Hindlimb muscle (tissue), 1 donor: ENCODE measurements around the gene ATPAF1. TPM values are rescaled to one million over a fixed set of nuclear protein-coding genes. Genes with fewer than 3 reads are reported as not detected.

Source experiments
- DNase-seq: peaks from one replicate; pipeline ENCODE4 v3.0.0-alpha.2; 2013
- polyA plus RNA-seq: library from polyadenylated mRNA; unstranded; fragments of 120-200 nt; gene quantifications from one replicate; pipeline ENCODE4 v1.2.1, GENCODE V29; 2013; ENCODE audit not compliant: insufficient read length

Gene ATPAF1
- polyA plus RNA-seq, 1 donor: 51.7 TPM

DNA sequence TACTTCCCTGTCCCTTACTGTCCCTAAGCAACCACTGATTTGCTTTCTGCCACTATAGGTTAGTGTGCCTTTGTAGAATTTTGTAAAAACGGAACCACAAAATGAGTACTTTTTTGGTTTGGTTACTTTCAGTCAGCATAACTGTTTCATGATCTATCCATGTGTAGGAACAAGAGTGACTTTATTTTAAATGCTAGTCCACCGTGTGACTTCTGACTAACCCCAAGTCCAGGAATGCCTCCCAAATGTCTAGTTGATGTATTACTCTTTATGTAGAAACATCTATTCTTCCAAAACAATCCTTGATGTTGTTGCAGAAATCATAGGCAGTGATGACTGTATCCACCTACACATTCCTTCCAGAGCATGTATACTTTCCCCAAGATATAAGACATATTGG is 21.3 kb downstream of the ATPAF1 start:
- DNase-seq: no peak

DNA sequence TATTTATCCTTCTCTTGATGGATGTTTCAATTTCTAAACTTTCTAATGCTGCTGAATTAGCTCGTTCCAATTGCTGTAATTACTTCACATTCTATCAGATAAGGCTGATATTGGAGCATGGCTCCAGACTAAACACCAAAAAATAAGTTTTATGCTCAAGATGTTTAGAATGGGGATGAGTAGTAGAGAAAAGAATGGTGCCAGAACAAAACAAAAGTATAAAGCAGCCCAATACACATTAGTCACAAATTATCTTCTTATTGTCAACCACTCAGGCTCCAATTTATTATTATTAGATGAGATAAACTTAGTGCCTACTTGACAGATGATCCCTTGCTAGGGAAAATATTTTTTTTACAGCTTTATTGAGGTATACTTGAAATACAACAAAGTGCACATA is 21.8 kb downstream of the ATPAF1 start:
- no peak for DNase-seq

DNA sequence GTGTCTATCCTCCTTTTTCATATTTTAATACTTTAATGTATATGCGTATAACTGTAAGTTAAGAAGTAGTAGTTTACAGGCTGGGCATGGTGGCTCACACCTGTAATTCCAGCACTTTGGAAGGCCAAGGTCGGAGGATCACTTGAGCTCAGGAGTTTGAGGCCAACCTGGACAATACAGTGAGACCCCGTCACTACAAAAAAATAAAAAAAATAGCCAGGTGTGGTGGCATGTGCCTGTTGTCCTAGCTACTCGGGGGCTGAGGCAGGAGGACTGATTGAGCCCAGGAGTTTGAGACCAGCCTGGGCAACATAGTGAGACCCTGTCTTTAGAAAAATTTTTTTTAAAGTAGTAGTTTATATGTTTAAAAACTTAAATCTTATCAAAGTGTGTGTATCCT is 22.3 kb downstream of the ATPAF1 start:
- DNase-seq: no peak

DNA sequence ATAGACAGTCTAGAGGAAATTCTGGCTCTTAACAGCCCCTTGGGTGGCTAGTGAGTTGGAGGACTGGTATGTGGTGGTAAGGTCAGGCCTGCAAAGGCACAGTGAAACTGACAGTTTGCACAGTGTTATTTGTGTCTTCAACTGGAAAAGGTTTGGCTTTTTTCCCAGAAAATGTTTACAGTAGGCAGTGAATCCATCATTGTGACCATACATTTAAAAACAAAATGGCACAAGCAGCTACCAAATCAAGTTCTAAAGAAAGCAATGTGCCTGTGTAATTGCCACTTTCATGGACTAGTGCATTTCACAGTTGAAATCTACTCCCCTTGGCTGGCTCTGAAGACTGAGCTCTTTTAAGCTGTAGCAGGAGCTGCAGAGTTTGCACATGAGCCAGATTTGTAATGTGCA is 24.8 kb downstream of the ATPAF1 start:
- DNase-seq: no peak

DNA sequence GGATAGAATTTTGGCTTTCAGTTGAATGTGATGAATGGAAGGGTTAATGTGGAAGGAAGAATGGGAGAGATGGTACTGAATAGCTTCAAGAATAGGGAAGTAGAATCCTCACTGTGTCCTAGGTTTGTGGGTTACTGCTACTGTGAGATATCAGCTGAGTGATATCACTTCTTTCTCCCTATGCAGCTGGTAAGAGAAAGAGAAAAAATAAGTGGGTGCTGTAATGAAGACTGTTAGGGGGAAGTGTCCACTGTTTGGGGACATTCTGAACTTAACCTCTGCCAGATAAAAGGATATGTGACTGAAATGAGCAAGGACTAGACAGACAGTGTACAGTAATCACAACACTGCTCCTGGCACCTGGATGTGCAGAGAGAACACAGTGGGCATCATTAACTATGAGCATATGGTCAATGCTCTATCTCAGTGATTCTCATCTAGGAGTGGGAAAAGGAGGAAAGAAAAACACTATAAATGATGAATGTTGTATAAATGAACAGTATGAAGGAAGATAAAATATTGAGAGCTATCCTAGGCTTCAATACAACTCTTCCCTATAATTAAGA is 26.0 kb downstream of the ATPAF1 start:
- no peak for DNase-seq

DNA sequence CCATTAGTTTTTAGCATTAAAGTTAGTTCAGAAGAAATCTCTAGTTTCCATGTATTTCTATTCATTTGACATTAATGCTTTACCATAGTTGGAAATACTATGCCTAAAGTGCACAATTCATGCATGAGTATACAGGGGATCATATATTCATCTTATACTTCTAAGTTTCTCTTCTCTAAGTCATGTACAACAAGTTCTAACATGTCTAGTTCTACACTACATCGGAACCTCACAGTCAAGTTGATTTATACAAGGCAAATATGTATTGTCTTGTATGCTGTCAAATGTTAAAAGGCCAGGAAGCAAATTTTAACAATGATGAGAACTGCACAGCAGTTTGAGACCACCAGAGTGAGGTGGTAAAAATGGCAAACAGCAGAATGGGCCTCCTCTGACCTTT is 28.6 kb downstream of the ATPAF1 start:
- no peak for DNase-seq

DNA sequence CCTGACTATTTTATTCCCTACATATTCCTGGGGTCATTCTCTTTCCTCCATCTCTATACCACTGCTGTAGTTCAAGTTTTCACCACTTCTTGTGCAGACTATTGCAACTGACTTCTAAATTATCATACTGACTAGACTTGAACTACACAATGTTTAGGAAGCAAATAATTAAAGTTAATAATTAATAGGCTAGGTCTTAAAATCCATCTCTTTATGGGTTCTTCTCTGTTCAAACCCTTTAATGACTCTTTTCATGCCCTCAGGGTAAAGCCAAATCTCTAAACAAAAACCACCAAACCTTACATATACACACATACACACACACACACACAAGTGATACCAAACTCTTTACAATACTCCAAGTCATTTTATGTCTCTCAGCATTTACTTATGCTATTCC is 29.2 kb downstream of the ATPAF1 start:
- DNase-seq: no peak

DNA sequence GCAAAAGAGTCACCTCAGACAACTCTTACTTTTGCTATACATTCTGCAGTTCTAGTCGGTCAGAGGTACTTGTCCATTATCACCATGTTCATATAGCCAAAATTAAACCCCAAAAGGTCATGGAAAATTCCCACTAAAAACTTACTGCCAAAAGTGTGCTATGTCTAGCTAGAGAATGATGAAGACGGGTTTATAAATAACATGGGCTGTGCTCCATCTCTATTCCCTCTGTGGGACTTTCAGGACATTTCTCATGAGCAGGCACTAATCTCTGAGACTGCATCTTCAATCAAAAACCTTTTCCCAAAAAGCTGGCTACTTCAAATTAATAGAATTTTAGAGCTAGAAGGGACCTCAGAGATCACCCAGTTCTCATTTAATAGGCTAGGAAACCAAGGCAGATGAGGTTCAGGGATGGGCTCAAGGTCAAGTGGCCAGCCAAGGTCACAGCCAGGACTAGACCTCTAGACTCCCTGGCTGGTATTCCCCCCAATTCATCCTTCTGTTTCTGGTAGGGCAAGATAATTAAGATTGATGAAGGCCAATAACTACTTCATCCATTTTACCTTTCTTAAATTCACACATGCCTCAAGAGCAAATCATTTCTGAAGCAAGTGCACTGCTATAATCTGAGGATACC is 30.6 kb downstream of the ATPAF1 start:
- DNase-seq: no peak

DNA sequence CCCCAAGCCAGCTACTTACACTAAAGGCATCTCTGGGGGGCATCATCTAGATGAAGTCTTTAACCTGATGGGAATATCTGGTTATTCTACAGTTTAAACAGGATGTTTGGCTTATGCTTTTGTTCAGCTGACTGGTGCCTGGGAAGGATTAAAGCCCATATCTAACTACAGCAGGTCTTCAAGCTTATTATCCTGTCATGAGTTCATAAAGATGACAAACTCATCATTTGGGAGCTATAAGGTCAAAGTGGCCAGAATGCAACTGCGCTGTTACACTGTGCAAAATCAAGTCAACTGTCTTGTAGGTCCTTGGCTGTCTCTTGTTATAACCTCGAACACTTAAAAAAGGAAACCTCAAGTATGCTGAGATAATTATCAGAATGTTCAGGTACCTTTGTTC is 33.0 kb downstream of the ATPAF1 start:
- no peak for DNase-seq

DNA sequence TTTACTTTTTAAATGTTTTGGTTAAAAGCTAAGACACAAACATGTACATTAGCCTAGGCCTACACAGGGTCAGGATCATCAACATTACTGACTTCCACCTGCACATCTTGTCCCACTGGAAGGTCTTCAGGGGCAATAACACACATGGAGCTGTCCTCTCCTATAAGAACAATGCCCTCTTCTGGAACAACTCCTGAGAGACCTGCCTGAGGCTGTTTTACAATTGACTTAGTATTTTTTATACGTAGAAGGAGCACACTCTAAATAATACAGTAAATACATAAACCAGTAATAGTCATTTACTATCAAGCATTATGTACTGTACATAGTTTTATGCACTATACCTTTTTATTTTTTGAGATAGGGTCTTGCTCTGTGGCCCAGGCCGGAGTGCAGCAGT is 37.4 kb downstream of the ATPAF1 start:
- DNase-seq: no peak

DNA sequence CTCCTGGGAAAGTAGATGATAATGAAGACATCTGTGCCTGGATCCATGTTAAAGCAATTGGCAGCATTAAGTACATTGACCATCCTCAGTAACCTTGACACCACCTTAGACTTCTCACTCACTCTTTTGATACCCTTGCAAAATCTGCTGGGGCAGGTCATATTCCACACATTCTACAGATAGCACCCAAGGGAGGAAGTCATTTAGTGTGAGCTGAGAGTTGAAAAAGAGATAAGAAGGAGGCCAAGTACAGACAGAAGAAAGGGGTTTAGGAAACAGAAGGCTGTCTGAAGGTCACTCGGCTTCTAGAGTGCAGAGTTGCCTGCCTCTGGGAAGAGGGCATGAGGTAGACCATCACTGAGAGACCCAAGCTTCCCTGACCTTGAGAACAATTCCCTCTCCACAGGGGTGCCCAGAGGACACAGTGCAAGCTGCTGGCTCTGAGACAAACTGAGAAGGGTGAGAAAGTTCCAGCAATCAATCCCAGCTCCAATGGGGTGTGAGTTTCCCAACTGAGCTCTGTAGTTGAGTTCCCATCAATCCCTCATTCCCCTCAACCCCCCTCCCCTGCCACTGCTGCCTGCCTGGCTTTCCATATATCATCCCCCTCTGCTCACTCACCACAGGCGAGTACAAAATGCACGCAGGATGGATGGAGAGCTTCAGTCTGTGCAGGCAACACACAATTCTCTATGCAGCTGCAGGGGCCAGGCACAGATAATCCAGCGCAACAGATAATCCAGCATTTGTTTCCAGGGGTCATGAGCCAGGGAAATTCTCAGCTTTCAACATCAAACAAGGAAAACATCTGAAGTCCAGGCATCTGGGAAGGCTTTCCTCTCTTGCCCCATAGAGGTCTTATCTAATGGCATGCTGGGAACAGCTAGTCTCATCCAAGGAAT is 44.2 kb downstream of the ATPAF1 start:
- no peak for DNase-seq

DNA sequence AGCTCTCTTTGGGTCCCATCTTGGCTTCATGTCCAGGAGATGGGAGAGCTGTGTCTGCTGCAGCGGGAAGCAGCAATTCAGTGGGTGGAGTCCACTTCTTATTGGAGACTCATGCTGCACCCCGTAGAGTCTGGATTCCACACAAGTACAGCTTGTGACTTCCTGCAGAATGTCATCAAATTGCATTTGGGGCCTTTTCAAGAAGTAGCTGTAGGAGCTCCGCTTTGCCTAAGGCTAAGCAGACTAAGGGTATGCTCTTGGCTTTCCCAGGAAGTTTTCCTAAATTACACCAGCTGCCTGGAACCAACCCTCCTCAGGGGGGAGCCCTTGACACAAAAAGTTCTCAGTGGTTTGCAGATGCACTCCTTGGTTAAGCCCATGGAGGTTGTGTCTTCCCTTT is 45.8 kb downstream of the ATPAF1 start:
- DNase-seq: no peak

DNA sequence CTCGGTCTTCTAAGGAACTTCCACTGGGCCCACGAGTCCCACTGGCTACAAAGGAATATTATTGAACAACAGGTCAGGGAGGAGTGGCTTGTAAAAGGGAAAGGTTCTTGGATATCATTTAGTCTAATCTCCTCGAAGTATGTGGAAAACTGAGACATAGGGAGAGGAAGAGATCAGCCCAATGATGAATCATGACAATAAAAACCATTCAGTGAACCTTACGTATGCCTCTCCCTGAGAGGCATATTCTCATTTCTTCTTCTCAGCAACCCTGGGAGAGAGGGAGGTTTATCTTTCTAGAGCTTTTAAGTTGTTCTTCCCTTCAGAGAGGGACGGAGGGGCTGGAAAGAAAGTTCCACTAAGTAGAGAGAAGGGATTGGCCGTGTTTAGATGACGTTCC is 46.2 kb downstream of the ATPAF1 start:
- DNase-seq: no peak

DNA sequence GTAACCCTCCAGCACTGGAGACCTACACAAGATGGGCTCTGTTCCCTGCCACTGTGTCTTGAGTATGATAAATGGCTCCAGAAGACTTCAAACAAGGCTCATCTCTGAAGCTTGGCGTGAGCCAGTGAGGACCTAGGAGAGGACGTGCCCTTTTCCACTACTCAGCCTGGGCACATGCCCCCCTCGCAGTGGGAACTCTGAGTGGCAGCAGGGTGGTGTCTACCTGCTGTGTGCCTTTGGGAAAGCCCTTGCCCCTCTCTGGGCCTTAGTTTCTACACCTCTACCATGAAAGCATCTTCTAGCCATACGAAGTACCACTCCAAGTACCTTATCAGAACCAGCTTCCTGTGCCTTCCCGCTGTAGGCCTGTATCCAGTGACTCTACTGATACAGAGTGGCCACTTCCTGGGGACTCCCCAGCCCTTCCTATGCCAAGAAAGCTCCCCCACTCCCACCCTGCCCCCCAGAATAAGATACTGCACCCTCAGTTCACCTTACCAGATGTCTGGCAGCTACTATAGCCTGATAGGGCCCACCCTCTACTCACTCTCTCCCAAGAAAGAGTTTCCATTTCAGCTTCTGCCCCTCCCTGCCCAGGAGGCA is 48.4 kb downstream of the ATPAF1 start:
- no peak for DNase-seq

DNA sequence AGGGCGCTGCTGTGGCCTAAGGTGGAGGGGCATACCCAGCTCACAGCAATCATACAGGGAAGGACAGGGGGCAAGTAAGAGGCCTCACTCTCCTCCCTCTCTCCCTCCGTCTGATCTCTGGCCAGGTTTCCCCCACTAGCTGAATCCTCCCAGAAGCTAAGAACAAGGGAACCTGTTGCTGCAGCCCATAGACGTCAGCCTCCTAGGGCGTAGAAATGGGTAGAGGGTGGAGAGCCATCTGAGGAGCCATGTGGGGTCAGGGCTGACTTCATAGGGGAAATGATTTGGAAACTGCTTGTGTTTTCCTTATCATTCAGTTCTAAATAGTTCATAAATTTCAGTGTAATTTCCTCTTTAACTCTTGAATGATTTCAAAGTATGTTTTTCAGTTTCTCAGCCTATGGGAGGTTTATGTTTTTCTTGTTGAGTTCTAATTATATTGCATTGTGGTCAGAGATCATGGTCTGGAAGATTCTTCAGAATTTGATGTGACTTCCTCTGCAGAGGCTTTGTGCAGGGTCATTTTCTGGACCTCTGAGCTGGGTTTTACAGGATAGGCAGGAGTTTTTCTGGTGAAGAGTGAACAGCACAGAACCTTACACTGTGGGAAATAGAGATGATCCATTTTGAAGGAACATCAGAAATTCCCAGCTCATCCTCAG is 49.3 kb downstream of the ATPAF1 start:
- DNase-seq: no peak

DNA sequence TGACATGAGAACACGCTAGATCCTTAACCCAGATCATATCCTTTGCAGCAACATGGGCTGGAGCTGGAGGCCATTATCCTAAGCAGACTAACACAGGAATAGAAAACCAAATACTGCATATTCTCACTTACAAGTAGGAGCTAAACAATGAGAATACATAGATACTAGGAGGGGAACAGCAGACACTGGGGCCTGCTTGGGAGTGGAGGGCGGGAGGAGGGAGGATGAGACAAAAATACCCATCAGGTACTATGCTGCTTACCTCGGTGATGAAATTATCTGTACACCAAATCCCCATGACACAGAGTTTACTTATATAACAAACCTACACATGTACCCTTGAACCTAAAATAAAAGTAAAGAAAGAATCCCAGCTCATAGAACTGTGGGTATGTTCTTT is 50.3 kb downstream of the ATPAF1 start:
- DNase-seq: no peak

DNA sequence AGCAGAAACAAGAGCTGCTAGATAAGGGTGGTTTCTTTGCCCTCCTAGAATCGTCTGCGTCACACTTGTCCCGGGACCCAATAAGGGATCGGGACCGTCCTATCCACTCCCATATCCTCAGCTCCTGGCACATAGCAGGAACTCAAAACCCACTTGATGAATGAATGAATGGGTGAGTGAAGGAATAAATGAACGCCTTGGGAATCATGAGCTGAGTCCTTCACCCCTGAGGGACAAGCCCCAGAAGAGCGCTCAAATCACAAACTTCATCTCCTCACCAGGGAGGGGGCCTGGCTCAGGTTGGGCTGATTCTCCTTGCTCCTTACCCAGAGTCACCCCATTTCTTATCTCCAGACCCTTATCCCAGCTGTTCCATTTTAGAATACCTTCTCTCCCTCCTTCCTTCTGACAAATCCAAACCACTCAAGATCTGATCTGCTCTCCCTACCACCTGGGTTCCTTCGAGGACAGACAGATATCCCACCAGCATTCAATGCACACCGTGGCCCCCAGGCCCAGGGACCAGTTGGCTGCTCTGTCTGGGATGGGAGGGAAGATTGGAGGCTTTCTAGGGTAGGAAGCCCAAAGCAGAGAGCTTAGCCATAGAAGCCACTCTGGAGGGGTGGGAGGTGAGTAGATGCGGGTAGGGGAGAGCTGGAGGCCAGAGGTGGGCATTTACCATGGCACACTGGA is 50.9 kb downstream of the ATPAF1 start:
- no peak for DNase-seq

DNA sequence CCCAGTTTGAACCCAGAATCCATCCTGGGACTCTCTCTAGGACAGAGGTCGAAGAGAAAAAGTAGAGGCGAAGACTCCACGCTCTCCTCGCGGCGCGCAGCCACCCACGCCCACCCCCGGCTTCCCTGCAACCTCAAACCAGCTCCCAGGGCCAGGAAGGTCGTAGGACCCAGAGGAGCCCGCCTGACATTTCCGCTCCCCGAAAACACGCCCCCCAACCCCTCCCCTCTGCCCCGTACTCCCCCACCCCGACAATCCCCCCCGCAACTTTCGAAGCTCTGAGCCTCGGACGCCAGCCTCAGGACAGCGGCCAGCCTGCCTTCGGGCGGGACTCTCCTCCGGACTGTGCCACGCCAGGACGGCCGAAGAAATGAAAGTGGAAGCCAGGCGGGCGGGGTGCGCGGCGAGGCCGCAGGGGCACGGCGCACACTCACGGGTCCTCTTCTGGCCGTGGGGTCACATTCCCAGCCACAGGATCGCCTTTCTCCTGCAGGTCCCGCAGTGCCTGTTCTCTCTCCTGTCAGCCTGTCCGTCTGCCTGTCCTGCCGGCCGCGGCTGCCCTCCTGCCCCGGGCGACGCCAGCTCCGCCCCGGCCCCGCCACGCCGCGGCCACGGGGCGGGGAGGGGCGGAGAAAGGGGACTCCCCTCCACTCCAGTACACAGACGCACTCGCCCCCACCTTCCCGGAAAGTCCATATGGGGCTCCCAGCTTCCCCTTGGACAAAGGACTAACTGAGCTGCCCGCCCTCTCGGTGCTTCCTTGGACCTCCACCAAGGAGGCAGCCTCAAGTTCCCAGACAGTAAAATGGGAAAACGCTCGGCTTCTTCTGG is 51.7 kb downstream of the ATPAF1 start, which contains the start of gene MOB3C:
TSS of gene MOB3C (minus strand) at position 535 of the 831 bp plus-strand sequence. CDS start 3,490 bp downstream, outside the sequence.
- DNase-seq: peak; percentile 89

DNA sequence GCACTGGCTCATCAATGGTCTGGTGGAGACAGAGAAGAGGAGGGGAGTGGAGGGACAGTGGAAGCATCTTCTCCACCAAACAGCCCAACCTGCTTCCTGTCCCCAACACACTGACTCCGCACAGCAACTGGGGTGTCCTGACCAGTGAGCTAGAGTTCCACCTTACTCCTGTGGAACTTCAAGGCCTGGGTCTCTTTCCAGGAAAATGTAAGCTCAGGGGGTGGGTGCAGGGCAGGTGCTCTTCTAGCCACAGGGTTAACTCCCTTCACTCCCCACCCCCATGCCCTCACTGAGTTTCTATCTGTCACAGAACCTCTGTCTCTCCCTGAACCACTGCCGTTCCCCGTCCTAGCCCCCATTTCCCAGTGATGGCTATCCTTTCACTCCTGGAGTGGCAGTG is 52.4 kb downstream of the ATPAF1 start:
- DNase-seq: no peak

DNA sequence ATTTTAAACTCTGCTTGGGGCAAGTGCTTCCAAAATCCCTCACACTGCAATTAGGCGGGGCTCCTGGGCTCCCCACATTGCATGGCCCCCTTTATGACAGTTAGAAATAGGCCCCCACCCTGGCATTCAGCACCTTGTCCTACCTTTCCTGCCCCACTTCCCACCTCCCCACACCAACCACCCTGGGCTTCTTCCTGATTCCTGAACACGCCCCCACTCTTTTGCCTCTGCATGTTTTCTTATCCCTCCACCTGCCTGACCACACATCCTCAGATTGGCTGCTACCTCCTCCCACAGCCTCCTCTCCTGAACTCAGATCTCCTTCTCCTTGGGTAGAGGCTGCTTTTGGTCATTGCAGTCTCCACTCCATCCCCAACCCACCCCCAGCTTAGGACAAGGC is 53.1 kb downstream of the ATPAF1 start:
- DNase-seq: no peak

DNA sequence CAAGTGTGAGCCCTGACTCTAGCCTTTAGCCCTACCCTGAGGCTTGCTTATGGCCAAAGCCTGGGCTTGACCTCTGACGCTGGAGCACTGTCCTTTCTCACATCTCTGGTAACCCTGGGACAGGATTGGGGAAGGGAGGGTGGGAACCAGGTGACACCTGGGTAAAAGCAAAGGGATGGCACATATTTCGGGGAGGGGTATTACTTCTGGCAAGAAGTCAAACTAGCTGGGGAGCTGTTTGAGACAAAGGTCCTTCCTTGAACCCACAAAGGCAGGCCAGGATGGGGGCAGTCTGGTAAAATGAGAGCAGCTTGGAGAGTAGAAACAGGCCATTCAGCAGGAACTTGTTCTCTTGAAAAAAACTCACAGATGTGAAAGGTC is 53.6 kb downstream of the ATPAF1 start:
- DNase-seq: no peak
